Measurements from ENCODE around the gene KPNA6. TPM values are rescaled to one million over a fixed set of nuclear protein-coding genes. Genes with fewer than 3 reads are reported as not detected.

KPNA6 gene
- total and polyA plus RNA-seq, 10 of the 15 experiments (the other 5 are each of a cell fraction or from before 2014, with no cell fraction given) = 11.1 to 55.6 (median 25.9) TPM

- ChIA-PET POLR2A (interaction anchor here (1.0 to 1.5 kb wide), 2 partner anchors 10 to 49 kb away, joined by 3 to 4 read pairs; no protein-coding TSS in a partner anchor), RAD21 (ENCODE audit: unreplicated experiment) (interaction anchor here (0.6 to 4.2 kb wide), 3 partner anchors 19 to 126 kb away, joined by 3 to 22 read pairs (median 7); partner anchors contain the start of genes TMEM39B and TXLNA), CTCF (interaction anchor here (2.1 kb wide), 1 partner anchor 117 kb away, joined by 4 read pairs; no protein-coding TSS in a partner anchor), SMC1A (ENCODE audit: uncharacterized antibody, unreplicated experiment) (no interaction called here)
- H3K4me2 ChIP-seq (ENCODE audit: control insufficient read depth, insufficient read depth) = no peak overlapping the region; the same call in 1 of the 2 replicates
- no peaks in the 10 kb centered on the region for H3K9me3 ChIP-seq (replicated peaks; ENCODE audit: control insufficient read depth, insufficient read depth, low read length)
- no peak for ATAC-seq
- in situ Hi-C loops (cut with MboI) = no loop called here
- H3K4me1 ChIP-seq (ENCODE audit: control insufficient read depth, insufficient read depth, low read length) = peaks cover 21% of the 10 kb centered on the region
- no TSS peak for BruUV-seq (replicated peaks)
- intact Hi-C loops (cut with micrococcal nuclease; ENCODE audit: unreplicated experiment) = no loop called here
- H3K4me3 ChIP-seq = no peak overlapping the region
- H3K79me2 ChIP-seq (ENCODE audit: control insufficient read depth, insufficient read depth, low read length) = peaks cover 19% of the 10 kb centered on the region
- peaks cover 20 to 26% of the 10 kb centered on the region in 2 experiments for H3K36me3 ChIP-seq (ENCODE audit: control insufficient read depth in 2 of 2, insufficient read depth in 2 of 2, low read length in 1 of 2)
- no peak overlapping the region for H3K9ac ChIP-seq (ENCODE audit: control insufficient read depth, insufficient read depth, low read length)
- FAIRE-seq = no peak
- H4K20me1 ChIP-seq (ENCODE audit: control insufficient read depth, insufficient read depth) = no peaks in the 10 kb centered on the region
- H3K27me3 ChIP-seq (replicated peaks in 1 of 2; ENCODE audit: control insufficient read depth in 2 of 2, insufficient read depth in 2 of 2, low read length in 1 of 2) = no peaks in the 10 kb centered on the region
- H3K27ac ChIP-seq (ENCODE audit: control insufficient read depth, insufficient read depth) = no peak overlapping the region
- no peak for DNase-seq (ENCODE audit: low read depth, low spot score)
- no peak overlapping the region for H2AFZ ChIP-seq (ENCODE audit: control insufficient read depth, low read depth, low read length)
- 100% methylated on average over 4 of the region's 4 CpGs for WGBS (ENCODE audit: insufficient coverage, insufficient replicate concordance, low lambda C conversion rate, missing lambda C conversion rate)
- TF ChIP-seq FOXK2 (IDR thresholded peaks at IDR 0.05) = no peak
- no peak for TF ChIP-seq IRF5 (IDR thresholded peaks at IDR 0.05; ENCODE audit: borderline replicate concordance)
- peak; percentile 14; the same call in 1 of the 2 replicates for TF ChIP-seq POLR2A (IDR thresholded peaks at IDR 0.05; ENCODE audit: low read depth, low read length)
- 0 out of 2 replicates have a peak, but pooled peaks have one; percentile 11 for TF ChIP-seq POLR2AphosphoS5 (IDR thresholded peaks at IDR 0.05; ENCODE audit: low read length)
- no peak for TF ChIP-seq PAX8 (IDR thresholded peaks at IDR 0.05)
- no peak for TF ChIP-seq NFYA (IDR thresholded peaks at IDR 0.05; ENCODE audit: borderline replicate concordance, low read depth, low read length)
- no peak for TF ChIP-seq GABPA (IDR thresholded peaks at IDR 0.05; ENCODE audit: low read depth)
- TF ChIP-seq LARP7 (IDR thresholded peaks at IDR 0.05) = no peak
- no peak for TF ChIP-seq ATF2 (IDR thresholded peaks at IDR 0.05; ENCODE audit: low read length)
- TF ChIP-seq E4F1 (IDR thresholded peaks at IDR 0.05; ENCODE audit: borderline replicate concordance, partially characterized antibody) = no peak
- no peak for TF ChIP-seq EP300 (IDR thresholded peaks at IDR 0.05; ENCODE audit: borderline replicate concordance in 1 of 2, control insufficient read depth in 1 of 2, low read depth in 2 of 2, low read length in 2 of 2)
- no peak for TF ChIP-seq MAX (IDR thresholded peaks at IDR 0.05; ENCODE audit: low read depth, low read length)
- no peak for TF ChIP-seq NR2C2 (IDR thresholded peaks at IDR 0.05; ENCODE audit: borderline replicate concordance, control insufficient read depth, insufficient read length, low read depth)
- TF ChIP-seq TCF12 (IDR thresholded peaks at IDR 0.05; ENCODE audit: low read depth, low read length) = no peak
- no peak for TF ChIP-seq ZNF384 (IDR thresholded peaks at IDR 0.05; ENCODE audit: borderline replicate concordance, low read depth, low read length)
- no peak for TF ChIP-seq RCOR1 (conservative IDR thresholded peaks at IDR 0.05; ENCODE audit: low read depth, low read length)
Measured at GRCh38 chr1:32199043-32199716, 91.3 kb downstream of the KPNA6 start.
